ENCODE data around the gene POLR2E. TPM values are rescaled to one million over a fixed set of nuclear protein-coding genes. Genes with fewer than 3 reads are reported as not detected.

The POLR2E gene
- total and polyA plus RNA-seq, 9 of the 15 experiments (the other 6 are each of a cell fraction or from before 2014, with no cell fraction given) = 3.4 to 413 (median 244) TPM

DNA sequence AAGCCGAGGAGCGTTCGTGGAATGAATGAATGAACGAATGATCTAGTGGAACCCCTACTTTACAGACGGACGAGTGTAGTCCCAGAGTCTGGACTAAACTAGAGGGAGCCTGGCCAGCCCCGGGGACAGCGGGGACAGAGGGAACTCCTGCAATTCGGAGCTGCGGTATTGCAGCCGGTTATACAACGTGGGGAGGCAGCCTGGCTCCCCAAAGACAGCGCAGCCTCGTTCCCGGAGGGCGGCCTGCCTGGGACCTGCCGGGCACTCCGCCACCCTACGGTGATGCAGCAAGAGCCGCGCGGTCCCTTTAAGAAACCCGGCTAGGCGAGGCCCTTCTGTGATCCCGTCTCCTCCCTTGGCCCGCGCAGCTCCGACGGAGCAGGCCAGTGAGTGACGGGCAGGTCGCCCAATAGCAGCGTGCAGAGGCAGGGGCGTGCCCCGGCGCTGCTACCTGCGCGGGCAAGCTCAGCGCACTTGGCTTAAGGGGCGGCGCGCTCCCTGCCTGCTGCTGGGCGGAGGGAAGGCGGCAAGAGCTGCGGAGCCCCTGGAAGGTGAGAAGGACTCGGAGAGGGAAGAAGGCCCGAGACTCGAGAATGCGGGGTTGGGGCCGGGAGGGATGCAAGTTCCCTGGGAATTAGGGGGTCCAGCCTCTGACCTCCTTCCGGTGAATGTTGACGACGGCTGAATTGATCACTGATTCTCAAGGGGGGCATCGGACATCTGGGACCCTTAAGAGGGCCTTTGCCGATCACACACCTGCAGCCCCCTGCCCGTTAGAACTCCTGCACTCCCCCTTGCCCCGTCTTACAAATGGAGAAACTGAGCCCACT is 55.3 kb downstream of the POLR2E start, which contains the start of gene ABCA7:
TSS of gene ABCA7 (plus strand) at position 462 of the 830 bp plus-strand sequence. CDS start 1,255 bp downstream, outside the sequence.
- Histone ChIP-seq H3K9me1 (ENCODE audit: control insufficient read depth, insufficient read depth, low read length) (no peaks in the 10 kb centered on the region), H3K9ac (ENCODE audit: insufficient read depth in 1 of 2, low read depth in 2 of 2, low read length in 2 of 2) (peak within 1 kb of the TSS; percentile 60 to 91), H3K4me3 (peak within 1 kb of the TSS; percentile 55), H3K36me3 (ENCODE audit: control insufficient read depth, insufficient read depth, low read length) (peaks cover 52% of the 10 kb centered on the region), H3K4me1 (replicated peaks in 1 of 2; ENCODE audit: control insufficient read depth in 2 of 2, insufficient read depth in 2 of 2, low read length in 2 of 2) (peaks cover 38 to 80% of the 10 kb centered on the region in 2 experiments), H3K4me2 (ENCODE audit: insufficient read depth, low read length) (peak within 1 kb of the TSS; percentile 92), H3K9me3 (replicated peaks; ENCODE audit: control insufficient read depth, insufficient read depth, low read depth, low read length) (no peaks in the 10 kb centered on the region), H2AFZ (ENCODE audit: low read depth, low read length) (peak within 1 kb of the TSS; percentile 60), H3K27ac (ENCODE audit: extremely low read depth, low read depth, low read length) (peak within 1 kb of the TSS; percentile 72), H3K79me2 (ENCODE audit: control insufficient read depth, insufficient read depth, low read length) (peaks cover 35% of the 10 kb centered on the region), H4K20me1 (replicated peaks; ENCODE audit: control insufficient read depth, insufficient read depth, low read length) (no peaks in the 10 kb centered on the region), H3K27me3 (ENCODE audit: control insufficient read depth in 2 of 2, insufficient read depth in 2 of 2, low read length in 2 of 2) (no peaks in the 10 kb centered on the region)
- 1% methylated on average over 53 of the region's 56 CpGs for WGBS (ENCODE audit: insufficient coverage, low coverage, missing lambda C conversion rate)
- CTCF ChIA-PET (ENCODE audit: low intra/inter-chr PET ratio) = interaction anchor here (1.4 kb wide), 1 partner anchor 118 kb away, joined by 4 read pairs; no protein-coding TSS in a partner anchor
- POLR2A ChIA-PET = interaction anchor here (0.6 to 11.0 kb wide), 5 partner anchors 10 to 78 kb away, joined by 3 to 176 read pairs (median 5); partner anchors contain the start of genes ARHGAP45, CNN2 and RNU6-2
- in situ Hi-C loops (cut with MboI) (no loop called here), intact Hi-C loops (cut with micrococcal nuclease) (loop anchor here (2.0 to 5.0 kb wide), 3 partner anchors 19 to 62 kb away; partner anchors contain the start of genes GPX4, RNU6-2 and TMEM259)
- peak; percentile 91 to 99 (median 95) for DNase-seq (ENCODE audit: extremely low read depth in 1 of 4, low spot score in 3 of 4)
- peak; percentile 89 for ATAC-seq
- FAIRE-seq = peak; percentile 84
- BruUV-seq (replicated peaks) = no TSS peak
- TF ChIP-seq ZNF57 (CRISPR knock-in tag; IDR thresholded peaks at IDR 0.05) = no peak; the same call in 1 of the 2 replicates
- no peak for TF ChIP-seq MCM7 (IDR thresholded peaks at IDR 0.05)
- TF ChIP-seq, protein P1, sequence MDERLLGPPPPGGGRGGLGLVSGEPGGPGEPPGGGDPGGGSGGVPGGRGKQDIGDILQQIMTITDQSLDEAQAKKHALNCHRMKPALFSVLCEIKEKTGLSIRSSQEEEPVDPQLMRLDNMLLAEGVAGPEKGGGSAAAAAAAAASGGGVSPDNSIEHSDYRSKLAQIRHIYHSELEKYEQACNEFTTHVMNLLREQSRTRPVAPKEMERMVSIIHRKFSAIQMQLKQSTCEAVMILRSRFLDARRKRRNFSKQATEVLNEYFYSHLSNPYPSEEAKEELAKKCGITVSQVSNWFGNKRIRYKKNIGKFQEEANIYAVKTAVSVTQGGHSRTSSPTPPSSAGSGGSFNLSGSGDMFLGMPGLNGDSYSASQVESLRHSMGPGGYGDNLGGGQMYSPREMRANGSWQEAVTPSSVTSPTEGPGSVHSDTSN (CRISPR knock-in tag; IDR thresholded peaks at IDR 0.05; ENCODE audit: low read depth) = peak; percentile 100
- TF ChIP-seq, protein P1 (tag; conservative IDR thresholded peaks at IDR 0.05; ENCODE audit: low read depth) = peak; percentile 98
- TF ChIP-seq ZNF76 (CRISPR knock-in tag; IDR thresholded peaks at IDR 0.05; ENCODE audit: borderline replicate concordance) = no peak
- TF ChIP-seq CXXC5 (CRISPR knock-in tag; IDR thresholded peaks at IDR 0.05) = peak; percentile 97
- no peak for TF ChIP-seq GATAD2A (IDR thresholded peaks at IDR 0.05)
- TF ChIP-seq ZKSCAN1 (IDR thresholded peaks at IDR 0.05; ENCODE audit: low read depth, low read length) = peak; percentile 20; the same call in 1 of the 2 replicates
- peak; percentile 87 for TF ChIP-seq POLR2G (IDR thresholded peaks at IDR 0.05; ENCODE audit: low read depth, low read length)
- peak; percentile 72; the same call in 1 of the 2 replicates for TF ChIP-seq ZBTB7A (IDR thresholded peaks at IDR 0.05; ENCODE audit: borderline replicate concordance, control insufficient read depth, low read depth, low read length)
- peak; percentile 70; the same call in 1 of the 2 replicates for TF ChIP-seq CREB1 (IDR thresholded peaks at IDR 0.05)
- peak; percentile 81 for TF ChIP-seq CREB1 (CRISPR knock-in tag; IDR thresholded peaks at IDR 0.05)
- TF ChIP-seq, protein P2, sequence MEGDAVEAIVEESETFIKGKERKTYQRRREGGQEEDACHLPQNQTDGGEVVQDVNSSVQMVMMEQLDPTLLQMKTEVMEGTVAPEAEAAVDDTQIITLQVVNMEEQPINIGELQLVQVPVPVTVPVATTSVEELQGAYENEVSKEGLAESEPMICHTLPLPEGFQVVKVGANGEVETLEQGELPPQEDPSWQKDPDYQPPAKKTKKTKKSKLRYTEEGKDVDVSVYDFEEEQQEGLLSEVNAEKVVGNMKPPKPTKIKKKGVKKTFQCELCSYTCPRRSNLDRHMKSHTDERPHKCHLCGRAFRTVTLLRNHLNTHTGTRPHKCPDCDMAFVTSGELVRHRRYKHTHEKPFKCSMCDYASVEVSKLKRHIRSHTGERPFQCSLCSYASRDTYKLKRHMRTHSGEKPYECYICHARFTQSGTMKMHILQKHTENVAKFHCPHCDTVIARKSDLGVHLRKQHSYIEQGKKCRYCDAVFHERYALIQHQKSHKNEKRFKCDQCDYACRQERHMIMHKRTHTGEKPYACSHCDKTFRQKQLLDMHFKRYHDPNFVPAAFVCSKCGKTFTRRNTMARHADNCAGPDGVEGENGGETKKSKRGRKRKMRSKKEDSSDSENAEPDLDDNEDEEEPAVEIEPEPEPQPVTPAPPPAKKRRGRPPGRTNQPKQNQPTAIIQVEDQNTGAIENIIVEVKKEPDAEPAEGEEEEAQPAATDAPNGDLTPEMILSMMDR (IDR thresholded peaks at IDR 0.05 in 2 of 3, conservative IDR thresholded peaks at IDR 0.05 in 1 of 3; ENCODE audit: insufficient read depth in 2 of 3, low read depth in 1 of 3, low read length in 3 of 3) = peak in 1 of 3 experiments; percentile 5; a peak in 1 of 6 replicates
- TF ChIP-seq ESRRA (IDR thresholded peaks at IDR 0.05; ENCODE audit: borderline replicate concordance, low read depth) = peak; percentile 54; the same call in 1 of the 2 replicates
- peak in 1 of 2 experiments; percentile 59; a peak in 1 of 4 replicates for TF ChIP-seq HDAC1 (IDR thresholded peaks at IDR 0.05)

Measured in K562 (cell line).